ENCODE measurements around the gene ODC1. TPM values are rescaled to one million over a fixed set of nuclear protein-coding genes. Genes with fewer than 3 reads are reported as not detected.

The ODC1 gene
- total RNA-seq, 4 donors from 2014 or later: 70.1 to 158 (median 94.8) TPM

DNA sequence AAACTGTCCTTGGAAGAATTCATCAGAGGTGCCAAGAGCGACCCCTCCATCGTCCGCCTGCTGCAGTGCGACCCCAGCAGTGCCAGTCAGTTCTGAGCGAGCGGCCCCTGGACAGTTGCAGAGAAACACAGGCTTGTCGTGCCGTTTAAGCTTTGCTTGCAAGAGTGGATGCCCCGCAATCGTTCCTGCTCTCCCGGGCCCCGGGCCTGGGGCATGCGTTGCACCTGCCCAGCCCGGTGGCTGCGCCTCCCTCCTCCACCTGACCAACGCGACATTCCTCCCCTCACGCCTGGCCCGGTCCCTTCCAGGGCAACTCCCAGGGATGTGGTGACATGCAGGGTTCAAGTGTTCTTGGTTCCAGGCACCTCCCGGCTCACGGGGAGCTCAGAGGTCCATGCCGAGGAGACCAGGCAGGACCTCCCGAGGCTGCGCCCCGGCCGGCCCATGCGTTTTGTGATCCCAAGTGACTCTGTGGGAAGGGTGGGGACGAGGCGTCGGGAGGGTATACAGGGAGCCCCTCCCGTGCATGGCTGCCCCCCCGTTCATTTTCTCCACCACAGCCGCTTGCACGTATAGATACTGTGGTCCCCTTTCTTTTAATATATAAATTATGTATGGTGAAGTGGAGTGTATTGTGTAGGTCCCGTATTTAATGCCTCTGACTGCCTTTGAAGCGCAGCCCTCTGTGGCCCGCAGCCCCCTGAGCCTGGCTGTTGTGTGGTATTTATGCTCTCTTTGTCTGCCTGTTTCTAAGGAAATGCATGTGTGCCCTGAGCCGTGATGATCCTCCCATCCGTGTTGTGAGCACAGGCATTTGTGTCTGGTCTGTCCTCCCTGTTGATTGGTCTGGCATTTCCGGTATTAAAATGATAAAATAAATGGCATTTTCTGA is 21.2 kb downstream of the ODC1 start:
- H3K4me3 ChIP-seq: no peak overlapping the region
- no peak for DNase-seq (ENCODE audit: low spot score in 2 of 2)
- H3K27me3 ChIP-seq: no peaks in the 10 kb centered on the region
- H3K27ac ChIP-seq: no peak overlapping the region
- WGBS, 2 donors: 83 to 86% methylated on average over 40 of the region's 40 CpGs
- H3K9me3 ChIP-seq: no peaks in the 10 kb centered on the region
- TF ChIP-seq POLR2A (IDR thresholded peaks at IDR 0.05) (no peak), EP300 (IDR thresholded peaks at IDR 0.05) (no peak)
- TF ChIP-seq, protein P1, sequence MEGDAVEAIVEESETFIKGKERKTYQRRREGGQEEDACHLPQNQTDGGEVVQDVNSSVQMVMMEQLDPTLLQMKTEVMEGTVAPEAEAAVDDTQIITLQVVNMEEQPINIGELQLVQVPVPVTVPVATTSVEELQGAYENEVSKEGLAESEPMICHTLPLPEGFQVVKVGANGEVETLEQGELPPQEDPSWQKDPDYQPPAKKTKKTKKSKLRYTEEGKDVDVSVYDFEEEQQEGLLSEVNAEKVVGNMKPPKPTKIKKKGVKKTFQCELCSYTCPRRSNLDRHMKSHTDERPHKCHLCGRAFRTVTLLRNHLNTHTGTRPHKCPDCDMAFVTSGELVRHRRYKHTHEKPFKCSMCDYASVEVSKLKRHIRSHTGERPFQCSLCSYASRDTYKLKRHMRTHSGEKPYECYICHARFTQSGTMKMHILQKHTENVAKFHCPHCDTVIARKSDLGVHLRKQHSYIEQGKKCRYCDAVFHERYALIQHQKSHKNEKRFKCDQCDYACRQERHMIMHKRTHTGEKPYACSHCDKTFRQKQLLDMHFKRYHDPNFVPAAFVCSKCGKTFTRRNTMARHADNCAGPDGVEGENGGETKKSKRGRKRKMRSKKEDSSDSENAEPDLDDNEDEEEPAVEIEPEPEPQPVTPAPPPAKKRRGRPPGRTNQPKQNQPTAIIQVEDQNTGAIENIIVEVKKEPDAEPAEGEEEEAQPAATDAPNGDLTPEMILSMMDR (IDR thresholded peaks at IDR 0.05): no peak
- peaks cover 0 to 66% (median 13%) of the 10 kb centered on the region in 3 donors for H3K36me3 ChIP-seq
- peaks cover 0 to 3% (median 1%) of the 10 kb centered on the region in 4 donors for H3K4me1 ChIP-seq

DNA sequence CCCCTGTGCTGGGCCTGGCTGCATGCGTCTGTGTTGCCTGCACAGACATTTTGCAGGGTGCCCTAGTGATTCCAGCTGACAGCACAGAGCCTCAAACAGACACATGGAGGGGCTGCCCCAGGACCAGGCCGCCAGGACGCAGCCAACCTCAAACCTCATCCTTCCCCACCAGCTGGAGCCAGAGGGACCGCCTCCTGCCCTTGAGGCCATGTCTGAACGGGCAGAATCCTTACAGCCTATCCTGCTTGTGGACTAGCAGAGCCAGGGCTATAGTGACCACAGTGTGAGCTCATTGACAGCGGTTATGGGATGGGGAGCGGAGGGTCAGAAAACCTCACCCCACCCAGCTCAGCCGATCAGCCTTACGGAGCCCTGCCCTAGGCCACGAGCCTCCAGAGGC is 22.4 kb downstream of the ODC1 start:
- DNase-seq (ENCODE audit: low spot score in 2 of 2): no peak
- Histone ChIP-seq H3K9me3 (no peaks in the 10 kb centered on the region), H3K4me3 (no peak overlapping the region), H3K27me3 (no peaks in the 10 kb centered on the region), H3K36me3 (peaks cover 0 to 79% (median 13%) of the 10 kb centered on the region in 3 donors), H3K4me1 (no peaks in the 10 kb centered on the region), H3K27ac (no peak overlapping the region)
- TF ChIP-seq POLR2A (IDR thresholded peaks at IDR 0.05): no peak
- no peak for TF ChIP-seq EP300 (IDR thresholded peaks at IDR 0.05)
- TF ChIP-seq, protein P1 (IDR thresholded peaks at IDR 0.05): no peak
- 72 to 81% methylated on average over 8 to 10 of the region's 10 CpGs for WGBS, 2 donors

- TF ChIP-seq POLR2A (IDR thresholded peaks at IDR 0.05) (no peak), EP300 (IDR thresholded peaks at IDR 0.05) (no peak)
- TF ChIP-seq, protein P1 (IDR thresholded peaks at IDR 0.05): no peak
- Histone ChIP-seq H3K27me3 (no peaks in the 10 kb centered on the region), H3K9me3 (no peaks in the 10 kb centered on the region), H3K4me1 (no peaks in the 10 kb centered on the region), H3K36me3 (peaks cover 0 to 85% (median 13%) of the 10 kb centered on the region in 3 donors), H3K4me3 (no peak overlapping the region), H3K27ac (no peak overlapping the region)
- 82 to 83% methylated on average over 4 of the region's 8 CpGs for WGBS, 2 donors
- DNase-seq (ENCODE audit: low spot score in 2 of 2): no peak
Observed at GRCh38 chr2:10424916-10425505, 23.1 kb downstream of the ODC1 start.

DNA sequence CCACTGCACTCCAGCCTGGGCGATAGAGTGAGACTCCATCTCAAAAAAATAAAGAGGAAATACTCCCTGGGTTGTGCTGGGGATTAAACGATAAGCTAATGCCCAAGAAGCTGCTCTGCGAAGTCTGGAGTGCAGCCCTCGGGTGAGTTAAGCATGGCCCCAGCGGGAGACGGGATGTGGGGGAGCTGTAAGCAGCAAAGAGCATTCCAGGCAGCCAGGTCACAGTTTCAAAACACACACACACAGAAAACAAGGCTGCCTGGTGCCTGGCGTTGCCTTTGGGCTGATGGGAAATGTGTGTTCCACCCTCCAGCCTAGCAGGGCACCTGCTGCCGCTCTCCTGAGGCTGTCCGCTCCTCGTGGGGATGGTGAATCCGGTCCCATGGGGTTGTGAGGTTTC is 24.1 kb downstream of the ODC1 start:
- WGBS, 2 donors: 85 to 88% methylated on average over 11 of the region's 11 CpGs

More for the DNA sequence above, 24.1 kb downstream of the ODC1 start:
- Histone ChIP-seq H3K4me1 (no peaks in the 10 kb centered on the region), H3K27ac (no peak overlapping the region), H3K36me3 (peaks cover 0 to 94% (median 13%) of the 10 kb centered on the region in 3 donors), H3K4me3 (no peak overlapping the region), H3K9me3 (no peaks in the 10 kb centered on the region), H3K27me3 (no peaks in the 10 kb centered on the region)
- TF ChIP-seq, protein P1 (IDR thresholded peaks at IDR 0.05): no peak
- TF ChIP-seq EP300 (IDR thresholded peaks at IDR 0.05) (no peak), POLR2A (IDR thresholded peaks at IDR 0.05) (no peak)
- DNase-seq (ENCODE audit: low spot score in 2 of 2): no peak

Data from tibial nerve (tissue), 4 donors.